ENCODE data around the gene GRK6. TPM values are rescaled to one million over a fixed set of nuclear protein-coding genes. Genes with fewer than 3 reads are reported as not detected.

GRK6 gene
- total and polyA plus RNA-seq, 2 experiments from 2014 or later, result 13.0 to 56.8 TPM

GRCh38 chr5:177386542-177386941 is 39.9 kb upstream of the GRK6 start:
- H3K27me3 Mint-ChIP-seq (ENCODE audit: insufficient read depth, low read depth, poor library complexity), result peaks cover 32% of the 10 kb centered on the region
- no peaks in the 10 kb centered on the region; the same call in 2 of the 3 replicates for H3K36me3 Mint-ChIP-seq (ENCODE audit: low read depth)
- H3K4me3 ChIP-seq, result no peak overlapping the region
- H3K27me3 ChIP-seq (ENCODE audit: insufficient read depth), result peaks cover 18% of the 10 kb centered on the region; the same call in 1 of the 2 replicates
- DNase-seq (ENCODE audit: low spot score) (no peak), ATAC-seq (no peak)
- H3K9me3 Mint-ChIP-seq, result no peaks in the 10 kb centered on the region
- no peaks in the 10 kb centered on the region for H3K36me3 ChIP-seq (ENCODE audit: insufficient read depth)
- no peak overlapping the region for H3K4me2 ChIP-seq
- H3K79me2 ChIP-seq (replicated peaks; ENCODE audit: insufficient read depth), result no peaks in the 10 kb centered on the region
- no peak overlapping the region for H3K4me3 Mint-ChIP-seq
- H3F3A ChIP-seq (replicated peaks; ENCODE audit: low read depth), result 0 out of 2 replicates have a peak, but pooled peaks cover 8% of the 10 kb centered on the region
- no peak overlapping the region for H3K27ac Mint-ChIP-seq
- no peak overlapping the region for H3K27ac ChIP-seq (ENCODE audit: low read depth)
- peaks cover 25% of the 10 kb centered on the region for H3K4me1 Mint-ChIP-seq
- no peaks in the 10 kb centered on the region for H3K4me1 ChIP-seq (ENCODE audit: insufficient read depth)
- no peak overlapping the region for H2AFZ ChIP-seq
- TF ChIP-seq, protein P1, sequence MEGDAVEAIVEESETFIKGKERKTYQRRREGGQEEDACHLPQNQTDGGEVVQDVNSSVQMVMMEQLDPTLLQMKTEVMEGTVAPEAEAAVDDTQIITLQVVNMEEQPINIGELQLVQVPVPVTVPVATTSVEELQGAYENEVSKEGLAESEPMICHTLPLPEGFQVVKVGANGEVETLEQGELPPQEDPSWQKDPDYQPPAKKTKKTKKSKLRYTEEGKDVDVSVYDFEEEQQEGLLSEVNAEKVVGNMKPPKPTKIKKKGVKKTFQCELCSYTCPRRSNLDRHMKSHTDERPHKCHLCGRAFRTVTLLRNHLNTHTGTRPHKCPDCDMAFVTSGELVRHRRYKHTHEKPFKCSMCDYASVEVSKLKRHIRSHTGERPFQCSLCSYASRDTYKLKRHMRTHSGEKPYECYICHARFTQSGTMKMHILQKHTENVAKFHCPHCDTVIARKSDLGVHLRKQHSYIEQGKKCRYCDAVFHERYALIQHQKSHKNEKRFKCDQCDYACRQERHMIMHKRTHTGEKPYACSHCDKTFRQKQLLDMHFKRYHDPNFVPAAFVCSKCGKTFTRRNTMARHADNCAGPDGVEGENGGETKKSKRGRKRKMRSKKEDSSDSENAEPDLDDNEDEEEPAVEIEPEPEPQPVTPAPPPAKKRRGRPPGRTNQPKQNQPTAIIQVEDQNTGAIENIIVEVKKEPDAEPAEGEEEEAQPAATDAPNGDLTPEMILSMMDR (conservative IDR thresholded peaks at IDR 0.05; ENCODE audit: low read depth in 2 of 2), result no peak
- TF ChIP-seq, protein P2, sequence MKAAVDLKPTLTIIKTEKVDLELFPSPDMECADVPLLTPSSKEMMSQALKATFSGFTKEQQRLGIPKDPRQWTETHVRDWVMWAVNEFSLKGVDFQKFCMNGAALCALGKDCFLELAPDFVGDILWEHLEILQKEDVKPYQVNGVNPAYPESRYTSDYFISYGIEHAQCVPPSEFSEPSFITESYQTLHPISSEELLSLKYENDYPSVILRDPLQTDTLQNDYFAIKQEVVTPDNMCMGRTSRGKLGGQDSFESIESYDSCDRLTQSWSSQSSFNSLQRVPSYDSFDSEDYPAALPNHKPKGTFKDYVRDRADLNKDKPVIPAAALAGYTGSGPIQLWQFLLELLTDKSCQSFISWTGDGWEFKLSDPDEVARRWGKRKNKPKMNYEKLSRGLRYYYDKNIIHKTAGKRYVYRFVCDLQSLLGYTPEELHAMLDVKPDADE (IDR thresholded peaks at IDR 0.05), result no peak
- TF ChIP-seq ZNF114 (CRISPR knock-in tag; IDR thresholded peaks at IDR 0.05) (no peak), NANOG (IDR thresholded peaks at IDR 0.05; ENCODE audit: borderline replicate concordance) (no peak), JUNB (IDR thresholded peaks at IDR 0.05; ENCODE audit: unreplicated experiment) (no peak), EZH2 (IDR thresholded peaks at IDR 0.05; ENCODE audit: low read depth, unreplicated experiment) (no peak), CREB1 (CRISPR knock-in tag; IDR thresholded peaks at IDR 0.05; ENCODE audit: low read depth) (no peak), REST (IDR thresholded peaks at IDR 0.05; ENCODE audit: unreplicated experiment) (no peak), STAT1 (IDR thresholded peaks at IDR 0.05; ENCODE audit: unreplicated experiment) (no peak), ZNF331 (CRISPR knock-in tag; IDR thresholded peaks at IDR 0.05; ENCODE audit: low read depth) (no peak), POLR2AphosphoS5 (IDR thresholded peaks at IDR 0.05; ENCODE audit: low read depth) (no peak), EZH2phosphoT487 (IDR thresholded peaks at IDR 0.05; ENCODE audit: unreplicated experiment) (no peak)
- TF ChIP-seq, protein P3, sequence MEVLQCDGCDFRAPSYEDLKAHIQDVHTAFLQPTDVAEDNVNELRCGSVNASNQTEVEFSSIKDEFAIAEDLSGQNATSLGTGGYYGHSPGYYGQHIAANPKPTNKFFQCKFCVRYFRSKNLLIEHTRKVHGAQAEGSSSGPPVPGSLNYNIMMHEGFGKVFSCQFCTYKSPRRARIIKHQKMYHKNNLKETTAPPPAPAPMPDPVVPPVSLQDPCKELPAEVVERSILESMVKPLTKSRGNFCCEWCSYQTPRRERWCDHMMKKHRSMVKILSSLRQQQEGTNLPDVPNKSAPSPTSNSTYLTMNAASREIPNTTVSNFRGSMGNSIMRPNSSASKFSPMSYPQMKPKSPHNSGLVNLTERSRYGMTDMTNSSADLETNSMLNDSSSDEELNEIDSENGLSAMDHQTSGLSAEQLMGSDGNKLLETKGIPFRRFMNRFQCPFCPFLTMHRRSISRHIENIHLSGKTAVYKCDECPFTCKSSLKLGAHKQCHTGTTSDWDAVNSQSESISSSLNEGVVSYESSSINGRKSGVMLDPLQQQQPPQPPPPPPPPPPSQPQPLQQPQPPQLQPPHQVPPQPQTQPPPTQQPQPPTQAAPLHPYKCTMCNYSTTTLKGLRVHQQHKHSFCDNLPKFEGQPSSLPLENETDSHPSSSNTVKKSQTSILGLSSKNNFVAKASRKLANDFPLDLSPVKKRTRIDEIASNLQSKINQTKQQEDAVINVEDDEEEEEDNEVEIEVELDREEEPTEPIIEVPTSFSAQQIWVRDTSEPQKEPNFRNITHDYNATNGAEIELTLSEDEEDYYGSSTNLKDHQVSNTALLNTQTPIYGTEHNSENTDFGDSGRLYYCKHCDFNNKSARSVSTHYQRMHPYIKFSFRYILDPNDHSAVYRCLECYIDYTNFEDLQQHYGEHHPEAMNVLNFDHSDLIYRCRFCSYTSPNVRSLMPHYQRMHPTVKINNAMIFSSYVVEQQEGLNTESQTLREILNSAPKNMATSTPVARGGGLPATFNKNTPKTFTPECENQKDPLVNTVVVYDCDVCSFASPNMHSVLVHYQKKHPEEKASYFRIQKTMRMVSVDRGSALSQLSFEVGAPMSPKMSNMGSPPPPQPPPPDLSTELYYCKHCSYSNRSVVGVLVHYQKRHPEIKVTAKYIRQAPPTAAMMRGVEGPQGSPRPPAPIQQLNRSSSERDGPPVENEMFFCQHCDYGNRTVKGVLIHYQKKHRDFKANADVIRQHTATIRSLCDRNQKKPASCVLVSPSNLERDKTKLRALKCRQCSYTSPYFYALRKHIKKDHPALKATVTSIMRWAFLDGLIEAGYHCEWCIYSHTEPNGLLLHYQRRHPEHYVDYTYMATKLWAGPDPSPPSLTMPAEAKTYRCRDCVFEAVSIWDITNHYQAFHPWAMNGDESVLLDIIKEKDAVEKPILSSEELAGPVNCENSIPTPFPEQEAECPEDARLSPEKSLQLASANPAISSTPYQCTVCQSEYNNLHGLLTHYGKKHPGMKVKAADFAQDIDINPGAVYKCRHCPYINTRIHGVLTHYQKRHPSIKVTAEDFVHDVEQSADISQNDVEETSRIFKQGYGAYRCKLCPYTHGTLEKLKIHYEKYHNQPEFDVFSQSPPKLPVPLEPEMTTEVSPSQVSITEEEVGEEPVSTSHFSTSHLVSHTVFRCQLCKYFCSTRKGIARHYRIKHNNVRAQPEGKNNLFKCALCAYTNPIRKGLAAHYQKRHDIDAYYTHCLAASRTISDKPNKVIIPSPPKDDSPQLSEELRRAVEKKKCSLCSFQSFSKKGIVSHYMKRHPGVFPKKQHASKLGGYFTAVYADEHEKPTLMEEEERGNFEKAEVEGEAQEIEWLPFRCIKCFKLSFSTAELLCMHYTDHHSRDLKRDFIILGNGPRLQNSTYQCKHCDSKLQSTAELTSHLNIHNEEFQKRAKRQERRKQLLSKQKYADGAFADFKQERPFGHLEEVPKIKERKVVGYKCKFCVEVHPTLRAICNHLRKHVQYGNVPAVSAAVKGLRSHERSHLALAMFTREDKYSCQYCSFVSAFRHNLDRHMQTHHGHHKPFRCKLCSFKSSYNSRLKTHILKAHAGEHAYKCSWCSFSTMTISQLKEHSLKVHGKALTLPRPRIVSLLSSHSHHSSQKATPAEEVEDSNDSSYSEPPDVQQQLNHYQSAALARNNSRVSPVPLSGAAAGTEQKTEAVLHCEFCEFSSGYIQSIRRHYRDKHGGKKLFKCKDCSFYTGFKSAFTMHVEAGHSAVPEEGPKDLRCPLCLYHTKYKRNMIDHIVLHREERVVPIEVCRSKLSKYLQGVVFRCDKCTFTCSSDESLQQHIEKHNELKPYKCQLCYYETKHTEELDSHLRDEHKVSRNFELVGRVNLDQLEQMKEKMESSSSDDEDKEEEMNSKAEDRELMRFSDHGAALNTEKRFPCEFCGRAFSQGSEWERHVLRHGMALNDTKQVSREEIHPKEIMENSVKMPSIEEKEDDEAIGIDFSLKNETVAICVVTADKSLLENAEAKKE (CRISPR knock-in tag; IDR thresholded peaks at IDR 0.05), result no peak
- H4K20me1 ChIP-seq (replicated peaks; ENCODE audit: insufficient read depth), result no peaks in the 10 kb centered on the region
- H3K9me2 ChIP-seq (ENCODE audit: insufficient read depth), result no peaks in the 10 kb centered on the region

All from GM23338 (cell line).